A673 (cell line): ENCODE data around the gene KCNG2. TPM values are rescaled to one million over a fixed set of nuclear protein-coding genes. Genes with fewer than 3 reads are reported as not detected.

Experiments
- BruUV-seq: library from RNA; stranded (reverse); fragments of 400-500 nt; replicated peaks from 2 replicates; lab custom pipeline; 2021; lab: Mats Ljungman, UMichigan
- CTCF ChIA-PET: fragments of 300-600 bp; sonication (Branson Sonifier 250); formaldehyde crosslinking; loops from one replicate; lab custom pipeline; 2022; ENCODE audit warnings: antibody characterized with exemption; lab: Charles Lee
- POLR2A ChIA-PET: fragments of 300-600 bp; sonication (Branson Sonifier 250); formaldehyde crosslinking; loops from one replicate; lab custom pipeline; 2022; ENCODE audit warnings: antibody characterized with exemption; ENCODE audit not compliant: low non-redundant PET; lab: Charles Lee
- DNase-seq: peaks from one replicate; pipeline ENCODE4 v3.0.0-alpha.2; 2015; ENCODE audit warnings: low spot score
- H3K27ac ChIP-seq: fragments of 200-600 bp; sonication (generic); 2 replicates; pipeline ENCODE4 v1.5.1; 2016; ENCODE audit warnings: mixed run types, low read depth, mild to moderate bottlenecking, mixed read lengths, antibody characterized with exemption, low read length; ENCODE audit not compliant: poor library complexity, severe bottlenecking
- H3K27me3 ChIP-seq: fragments of 200-600 bp; sonication (generic); replicated peaks from 2 replicates; pipeline ENCODE4 v1.6.1; 2017; ENCODE audit warnings: mixed run types, low read depth, mild to moderate bottlenecking, mixed read lengths, antibody characterized with exemption, low read length; ENCODE audit not compliant: insufficient read depth, poor library complexity
- H3K36me3 ChIP-seq: fragments of 200-600 bp; sonication (generic); 2 replicates; pipeline ENCODE4 v1.6.1; 2016; ENCODE audit warnings: mixed run types, mild to moderate bottlenecking, mixed read lengths, antibody characterized with exemption, low read length; ENCODE audit not compliant: insufficient read depth, poor library complexity, severe bottlenecking
- H3K4me1 ChIP-seq: fragments of 200-600 bp; sonication (generic); 2 replicates; pipeline ENCODE4 v1.6.1; 2017; ENCODE audit warnings: mixed run types, mild to moderate bottlenecking, mixed read lengths, antibody characterized with exemption, low read length; ENCODE audit not compliant: insufficient read depth, poor library complexity, severe bottlenecking
- H3K4me3 ChIP-seq: fragments of 200-600 bp; sonication (generic); 2 replicates; pipeline ENCODE4 v1.5.1; 2016; ENCODE audit warnings: low read depth, mixed run types, mild to moderate bottlenecking, mixed read lengths, low read length; ENCODE audit not compliant: poor library complexity, severe bottlenecking
- H3K9me3 ChIP-seq: fragments of 200-600 bp; sonication (generic); 2 replicates; pipeline ENCODE4 v1.6.1; 2016; ENCODE audit warnings: mixed run types, low read depth, mild to moderate bottlenecking, mixed read lengths, antibody characterized with exemption, low read length; ENCODE audit not compliant: poor library complexity, severe bottlenecking
- CTCF ChIP-seq: fragments of 300-800, 200-600 bp; sonication (generic); conservative IDR thresholded peaks from 2 replicates; pipeline ENCODE4 v1.5.1; 2017; ENCODE audit warnings: low read depth, mild to moderate bottlenecking, antibody characterized with exemption, low read length, moderate library complexity, mixed read lengths
- EZH2 ChIP-seq: fragments of 200-600 bp; sonication (generic); IDR thresholded peaks from 2 replicates; pipeline ENCODE4 v1.6.1; 2017; ENCODE audit warnings: borderline replicate concordance, low read depth, mild to moderate bottlenecking, mixed read lengths, antibody characterized with exemption, low read length; ENCODE audit not compliant: poor library complexity, severe bottlenecking
- intact Hi-C: fragments of 100-400 bp; cut with micrococcal nuclease; formaldehyde crosslinking; loops from one replicate; pipeline ENCODE4 v1.10.0; 2022; ENCODE audit not compliant: unreplicated experiment
- total RNA-seq: library from RNA; stranded (reverse); gene quantifications from 2 replicates; pipeline ENCODE4 v1.2.3, GENCODE V29; 2021

The KCNG2 gene
- total RNA-seq, 1 experiment from 2014 or later: not detected

- TF ChIP-seq EZH2: no peak
- TF ChIP-seq CTCF: no peak
- Histone ChIP-seq H3K27me3 (no peaks in the 10 kb centered on the region), H3K4me3 (no peak overlapping the region), H3K4me1 (no peaks in the 10 kb centered on the region), H3K9me3 (no peaks in the 10 kb centered on the region), H3K27ac (no peak overlapping the region), H3K36me3 (no peaks in the 10 kb centered on the region)
- no peak for DNase-seq
- CTCF ChIA-PET: no interaction called here
- POLR2A ChIA-PET: no interaction called here
- intact Hi-C loops: no loop called here
- BruUV-seq: no TSS peak
Observed at GRCh38 chr18:79878741-79879378, 81.1 kb downstream of the KCNG2 start.

GRCh38 chr18:79879566-79879965 lies 81.8 kb downstream of the KCNG2 start:
- POLR2A ChIA-PET: no interaction called here
- no TSS peak for BruUV-seq

GRCh38 chr18:79881695-79882094 lies 84.0 kb downstream of the KCNG2 start:
- no peaks in the 10 kb centered on the region for H3K36me3 ChIP-seq
- ChIA-PET POLR2A (no interaction called here), CTCF (no interaction called here)
- no peak for DNase-seq
- no TSS peak for BruUV-seq
- H3K4me1 ChIP-seq: no peaks in the 10 kb centered on the region
- TF ChIP-seq CTCF: no peak
- TF ChIP-seq EZH2: no peak
- no peak overlapping the region for H3K4me3 ChIP-seq
- intact Hi-C loops: no loop called here
- H3K27ac ChIP-seq: no peak overlapping the region
- no peaks in the 10 kb centered on the region for H3K9me3 ChIP-seq
- H3K27me3 ChIP-seq: no peaks in the 10 kb centered on the region

More at GRCh38 chr18:79879566-79879965, 81.8 kb downstream of the KCNG2 start:
- H3K4me3 ChIP-seq: no peak overlapping the region
- no peaks in the 10 kb centered on the region for H3K9me3 ChIP-seq
- TF ChIP-seq EZH2 (no peak), CTCF (no peak)
- DNase-seq: no peak
- no peaks in the 10 kb centered on the region for H3K36me3 ChIP-seq
- no peaks in the 10 kb centered on the region for H3K4me1 ChIP-seq
- intact Hi-C loops: no loop called here
- H3K27me3 ChIP-seq: no peaks in the 10 kb centered on the region
- H3K27ac ChIP-seq: no peak overlapping the region
- CTCF ChIA-PET: no interaction called here
